Glomerular visceral epithelial cell (primary cell): ENCODE results near the gene ARHGAP40.

Experiments
- DNase-seq: peaks from one replicate; pipeline ENCODE4 v3.0.0-alpha.2; 2016; ENCODE audit errors: extremely low spot score

ARHGAP40 gene

GRCh38 chr20:38601216-38602184 is at the start of gene ARHGAP40:
Gene ARHGAP40, plus strand, starts transcription at chr20:38601809.
- peak; percentile 57 for DNase-seq

DNA sequence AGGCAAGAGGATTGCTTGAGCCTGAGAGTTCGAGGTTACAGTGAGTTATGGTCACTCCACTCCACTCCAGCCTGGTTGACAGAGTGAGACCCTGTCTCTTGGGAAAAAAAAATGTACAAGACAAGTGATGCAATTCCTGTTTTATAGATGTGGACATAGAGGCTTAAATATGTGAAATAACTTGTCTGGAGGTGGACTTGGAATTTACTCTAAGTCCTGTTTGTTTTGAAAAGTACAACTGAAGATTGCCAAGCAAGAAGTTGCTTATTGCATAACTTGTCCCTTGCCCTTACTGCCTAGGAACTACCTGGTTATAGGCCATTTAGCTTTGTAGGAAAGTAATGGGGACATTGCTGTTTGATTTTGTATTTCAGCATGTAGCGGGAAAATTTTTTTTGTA is 46.6 kb upstream of the ARHGAP40 start:
- no peak for DNase-seq

GRCh38 chr20:38555395-38555794 is 46.2 kb upstream of the ARHGAP40 start:
- no peak for DNase-seq

GRCh38 chr20:38557174-38557573 is 44.4 kb upstream of the ARHGAP40 start:
- DNase-seq, result no peak

- DNase-seq, result no peak
Observed at GRCh38 chr20:38558596-38559360, 42.8 kb upstream of the ARHGAP40 start.

GRCh38 chr20:38559764-38560163 is 41.8 kb upstream of the ARHGAP40 start:
- DNase-seq, result no peak

- no peak for DNase-seq
Observed at GRCh38 chr20:38563802-38564431, 37.7 kb upstream of the ARHGAP40 start.

DNA sequence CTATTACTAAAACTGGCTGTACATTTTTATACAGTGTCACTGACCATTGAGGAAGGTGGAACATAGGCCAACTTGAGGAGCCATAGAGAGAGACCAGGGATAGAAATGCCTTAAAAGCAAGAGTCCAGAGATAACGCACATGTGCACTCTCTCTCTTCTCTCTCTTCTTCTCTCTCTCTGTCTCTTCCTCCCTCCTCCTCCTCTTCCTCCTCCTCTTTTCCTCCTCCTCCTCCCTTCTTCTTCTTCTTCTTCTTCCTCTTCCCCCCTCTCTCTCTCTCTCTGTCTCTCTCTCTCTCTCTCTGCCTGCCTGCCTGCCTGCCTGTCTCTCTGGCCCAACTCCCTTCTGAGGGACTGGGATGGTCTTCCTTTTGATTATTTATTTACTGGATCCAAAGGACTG is 36.9 kb upstream of the ARHGAP40 start:
- no peak for DNase-seq

- no peak for DNase-seq
Observed at GRCh38 chr20:38566036-38566598, 35.5 kb upstream of the ARHGAP40 start.

DNA sequence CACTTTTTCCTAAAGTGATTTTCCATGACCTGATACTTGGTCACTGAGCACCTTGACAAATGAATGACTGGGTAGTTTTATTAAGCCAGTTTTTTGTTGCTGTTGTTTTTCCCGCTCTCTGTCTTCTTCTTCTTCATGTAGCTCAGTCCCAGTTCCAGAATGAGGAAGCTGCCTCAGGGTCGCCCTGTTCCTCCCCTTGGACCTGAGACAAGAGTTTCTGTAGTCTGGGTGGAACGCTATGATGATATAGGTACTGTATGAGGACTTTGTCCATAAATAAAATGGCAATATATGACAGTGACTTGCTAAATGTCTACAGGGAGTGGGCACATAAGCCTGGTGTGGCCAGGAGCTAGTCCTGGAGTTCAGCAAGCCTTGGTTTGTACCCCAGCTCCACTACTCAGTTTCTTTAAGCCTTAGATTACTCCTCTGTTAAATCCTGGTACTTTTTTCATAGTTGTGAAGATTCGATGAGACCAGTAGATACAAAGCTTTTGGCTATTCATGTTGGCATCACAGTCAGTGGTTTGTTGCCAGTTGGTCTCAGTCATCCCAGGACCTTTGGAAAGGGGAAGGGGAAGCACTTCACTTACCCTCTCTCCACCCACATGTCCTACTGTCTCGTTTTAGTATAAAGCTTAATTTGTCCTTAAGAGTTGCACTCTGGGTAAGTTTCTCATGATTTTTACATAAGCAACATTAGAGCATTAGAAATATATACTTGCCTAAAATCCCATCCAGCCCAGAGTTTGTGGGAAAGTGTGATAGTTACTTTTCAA is 31.7 kb upstream of the ARHGAP40 start:
- DNase-seq, result no peak

- DNase-seq, result no peak
Observed at GRCh38 chr20:38573413-38573812, 28.2 kb upstream of the ARHGAP40 start.

GRCh38 chr20:38579219-38579910 is 22.2 kb upstream of the ARHGAP40 start:
- DNase-seq, result no peak

- no peak for DNase-seq
Observed at GRCh38 chr20:38579921-38580320, 21.7 kb upstream of the ARHGAP40 start.

DNA sequence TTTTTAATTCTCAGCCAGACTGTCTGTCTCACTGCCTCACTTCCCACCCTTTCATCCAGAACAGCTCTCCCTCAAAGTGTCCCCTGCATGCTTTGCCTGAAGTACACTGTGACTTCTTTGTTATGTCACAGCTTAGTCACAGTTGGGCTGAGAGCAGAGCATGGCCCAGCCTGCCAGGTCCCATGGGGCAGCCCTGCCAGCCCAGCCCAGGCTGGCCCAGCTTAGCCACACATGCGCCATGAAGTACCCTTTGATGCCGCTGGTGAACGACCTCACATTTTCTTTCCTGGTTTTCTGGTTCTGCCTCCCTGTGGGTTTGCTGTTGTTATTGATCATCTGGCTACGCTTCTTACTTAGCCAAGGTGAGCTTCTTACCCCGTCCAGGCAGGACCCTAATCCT is 20.6 kb upstream of the ARHGAP40 start, which contains the start of gene ADIG:
Gene ADIG, plus strand, starts transcription at position 185 of the 400 bp plus-strand sequence. Its CDS starts 54 bp downstream, at position 239.
- no peak for DNase-seq

GRCh38 chr20:38581830-38582358 is 19.7 kb upstream of the ARHGAP40 start:
- DNase-seq, result no peak

DNA sequence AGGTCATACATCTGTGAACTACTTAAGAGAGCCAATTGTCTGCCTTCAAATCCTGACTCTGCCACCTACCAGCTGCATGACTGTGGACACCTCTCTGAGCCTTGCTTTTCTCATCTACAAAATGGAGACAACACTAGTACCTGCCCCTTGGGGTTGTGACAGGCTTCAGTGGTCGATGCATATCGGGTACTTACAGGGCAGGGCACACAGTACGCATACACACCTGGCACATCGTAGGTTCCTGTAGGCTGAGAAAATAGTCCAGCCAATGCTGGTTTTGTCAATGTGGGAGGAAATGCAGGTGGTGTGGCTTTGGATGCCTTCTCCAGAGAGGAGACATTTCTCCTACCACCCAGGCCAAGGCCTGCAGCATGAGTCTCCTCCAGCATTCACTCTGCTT is 18.3 kb upstream of the ARHGAP40 start:
- DNase-seq, result no peak

GRCh38 chr20:38584099-38584763 is 17.4 kb upstream of the ARHGAP40 start:
- DNase-seq, result no peak

GRCh38 chr20:38585404-38586180 is 16.0 kb upstream of the ARHGAP40 start:
- no peak for DNase-seq

- DNase-seq, result no peak
Observed at GRCh38 chr20:38586181-38586525, 15.5 kb upstream of the ARHGAP40 start.
